Lung (tissue), 12 donors: ENCODE data around the gene ETNK2. TPM values are rescaled to one million over a fixed set of nuclear protein-coding genes. Genes with fewer than 3 reads are reported as not detected.
A peak's percentile ranks its signal among the peaks of the same experiment; 100 is the strongest.

Experiments used
- ATAC-seq: fragments of 200-7000 bp; cut with Tn5 transposase; one replicate; pipeline ENCODE4 v1.9.1; 2020; ENCODE audit warnings: moderate number of reproducible peaks; ENCODE audit not compliant: insufficient read depth, low FRiP score
- DNase-seq, 3 donors: peaks; one replicate each; pipeline ENCODE4 v3.0.0-alpha.2; 2013 to 2017
- H3K27ac ChIP-seq, 2 donors: one replicate each; pipeline ENCODE4 v1.5.1; 2013; ENCODE audit warnings: mild to moderate bottlenecking in 2 of 2, moderate library complexity in 2 of 2, control low read depth in 1 of 2, inconsistent platforms in 1 of 2, low read depth in 1 of 2, low read length in 1 of 2
- H3K27me3 ChIP-seq, 3 donors: one replicate each; pipeline ENCODE4 v1.5.1; 2013; ENCODE audit warnings: low read length in 2 of 3; ENCODE audit not compliant: control insufficient read depth in 3 of 3, insufficient read depth in 3 of 3
- H3K36me3 ChIP-seq, 4 donors: one replicate each; pipeline ENCODE4 v1.5.1; 2013; ENCODE audit warnings: low read length in 4 of 4, mild to moderate bottlenecking in 1 of 4, moderate library complexity in 1 of 4; ENCODE audit not compliant: control insufficient read depth in 4 of 4, insufficient read depth in 4 of 4
- H3K4me1 ChIP-seq, 5 donors: one replicate each; pipeline ENCODE4 v1.5.1; 2013; ENCODE audit warnings: low read length in 5 of 5, mild to moderate bottlenecking in 2 of 5, moderate library complexity in 1 of 5; ENCODE audit not compliant: control insufficient read depth in 5 of 5, insufficient read depth in 5 of 5
- H3K4me3 ChIP-seq: one replicate; pipeline ENCODE4 v1.5.1; 2013; ENCODE audit warnings: mild to moderate bottlenecking, control low read depth, moderate library complexity
- H3K9ac ChIP-seq, 2 donors: one replicate each; pipeline ENCODE4 v1.5.1; 2013; ENCODE audit warnings: low read length in 2 of 2, control low read depth in 1 of 2; ENCODE audit not compliant: insufficient read depth in 1 of 2
- H3K9me3 ChIP-seq, 4 donors: one replicate each; pipeline ENCODE4 v1.5.1; 2013; ENCODE audit warnings: low read length in 3 of 4, mild to moderate bottlenecking in 1 of 4, moderate library complexity in 1 of 4; ENCODE audit not compliant: control insufficient read depth in 4 of 4, insufficient read depth in 3 of 4
- CTCF ChIP-seq: IDR thresholded peaks from 2 replicates; pipeline ENCODE4 v1.5.1; 2012; ENCODE audit warnings: mild to moderate bottlenecking; ENCODE audit errors: control extremely low read depth, extremely low read depth
- WGBS, 2 donors: extraction: QIAGEN DNeasy Blood & Tissue Kit; methylation state at CpG; one replicate each; pipeline ENCODE4 v1.1.7; 2013; 5-methylcytosine and 5-hydroxymethylcytosine counted together
- polyA plus RNA-seq, 2 donors: library from polyadenylated mRNA; stranded (reverse); fragments of 200-250 nt; gene quantifications; one replicate each; pipeline ENCODE4 v1.2.1, GENCODE V29; 2013
- total RNA-seq, 2 donors: library from RNA; depleted of rRNA in 1 of 2; stranded (reverse); fragments of >200 nt in 1 of 2; gene quantifications; one replicate each; pipeline ENCODE4 v1.2.1, GENCODE V29; 2014 to 2021
- donor health status: control.
- donor health status: control.
- donor health status: Bipolar disorder and iron deficiency.
- donor health status: healthy.
- donor health status: DM: yes; HTN: yes; CAD: no.

The ETNK2 gene
- total and polyA plus RNA-seq, 4 donors: 2.2 to 5.8 (median 3.9) TPM

DNA sequence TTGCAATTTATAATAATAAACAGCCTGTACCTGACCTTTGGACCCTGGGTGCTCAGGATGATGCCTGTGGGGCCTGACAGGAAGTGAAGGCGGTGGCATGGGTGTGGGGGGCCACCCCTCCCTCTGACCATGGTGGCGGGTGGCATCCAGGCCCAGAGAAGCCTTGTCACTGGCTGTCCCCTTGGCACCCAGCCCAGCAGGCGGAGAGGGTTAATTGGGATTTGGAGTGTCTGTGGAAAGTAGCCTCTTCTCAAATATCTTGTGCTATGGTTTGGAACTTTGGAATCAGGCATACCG lies 58.5 kb downstream of the ETNK2 start:
- Histone ChIP-seq H3K27ac (peak overlapping the region in 1 of 2 donors; percentile 26), H3K36me3 (no peaks in the 10 kb centered on the region), H3K9ac (no peak overlapping the region), H3K27me3 (no peaks in the 10 kb centered on the region), H3K9me3 (no peaks in the 10 kb centered on the region), H3K4me3 (no peak overlapping the region), H3K4me1 (peaks cover 6 to 46% (median 13%) of the 10 kb centered on the region in 5 donors)
- TF ChIP-seq CTCF: no peak
- DNase-seq (no peak), ATAC-seq (no peak)
- 68 to 74% methylated on average over 4 of the region's 4 CpGs for WGBS, 2 donors

DNA sequence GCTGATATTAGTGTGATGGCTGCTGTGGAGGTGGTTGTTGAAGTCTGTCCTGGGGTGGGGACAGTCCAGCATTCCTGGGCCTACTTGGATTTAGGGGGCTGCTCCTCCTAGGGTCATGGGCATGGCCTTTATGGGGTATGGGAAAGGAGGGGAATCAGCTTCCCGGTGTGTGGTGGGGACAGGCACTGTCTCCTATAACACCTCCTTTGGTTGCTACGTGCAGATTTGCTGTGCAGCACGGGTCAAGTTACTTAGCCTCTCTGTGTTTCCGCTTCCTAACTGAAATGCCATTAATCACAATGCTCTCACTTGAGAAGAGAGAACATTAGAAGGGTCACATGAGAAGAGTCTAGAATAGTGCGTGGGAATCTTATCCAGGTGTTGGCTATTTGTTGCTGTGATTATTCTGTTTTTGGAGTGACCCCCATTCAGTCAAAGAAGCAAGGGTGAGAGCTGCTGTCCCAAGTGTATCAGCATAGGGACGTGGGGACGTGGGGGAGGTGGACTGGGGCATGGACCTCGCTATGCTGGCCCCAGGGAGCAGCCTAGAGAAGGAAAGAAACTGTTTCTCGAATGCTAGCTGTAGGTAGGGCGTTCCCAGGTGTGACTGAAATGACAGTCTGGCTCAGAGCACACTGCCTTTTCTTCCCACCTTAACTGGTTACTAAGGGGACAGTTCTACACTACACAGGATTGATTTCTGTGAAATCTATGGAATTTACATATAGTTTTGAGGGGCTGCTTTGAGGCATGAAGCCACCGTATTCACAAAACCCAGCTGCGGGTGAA lies 59.0 kb downstream of the ETNK2 start:
- Histone ChIP-seq H3K36me3 (no peaks in the 10 kb centered on the region), H3K9ac (no peak overlapping the region), H3K27ac (peak overlapping the region in 1 of 2 donors; percentile 46), H3K4me3 (no peak overlapping the region), H3K9me3 (no peaks in the 10 kb centered on the region), H3K27me3 (no peaks in the 10 kb centered on the region), H3K4me1 (peaks cover 8 to 51% (median 16%) of the 10 kb centered on the region in 5 donors)
- ATAC-seq (no peak), DNase-seq (no peak)
- 74 to 80% methylated on average over 12 of the region's 12 CpGs for WGBS, 2 donors
- TF ChIP-seq CTCF: no peak

DNA sequence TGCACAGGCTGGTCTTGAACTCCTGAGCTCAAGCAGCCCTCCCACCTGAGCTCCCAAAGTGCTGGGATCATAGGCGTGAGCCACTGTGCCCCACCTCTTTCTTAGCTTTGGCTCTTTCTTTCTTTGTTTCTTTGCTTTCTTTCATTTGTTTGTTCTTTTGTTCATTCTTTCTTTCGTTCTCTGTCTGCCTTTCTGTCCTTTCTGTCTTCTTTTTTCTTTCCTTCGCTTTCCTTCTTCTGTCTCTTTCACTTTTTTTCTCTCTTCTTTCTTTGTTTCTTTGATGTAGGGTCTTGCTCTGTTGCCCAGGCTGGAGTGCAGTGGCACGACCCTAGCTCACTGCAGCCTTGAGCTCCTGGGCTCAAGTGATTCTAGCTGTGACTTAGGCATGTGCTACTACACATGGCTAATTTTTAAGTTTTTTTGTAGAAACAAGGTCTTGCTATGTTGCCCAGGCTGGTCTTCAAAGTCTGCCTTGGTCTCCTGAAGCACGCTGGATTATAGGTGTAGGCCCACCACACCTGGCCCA lies 60.0 kb downstream of the ETNK2 start:
- no peaks in the 10 kb centered on the region for H3K27me3 ChIP-seq
- ATAC-seq (no peak), DNase-seq (no peak)
- H3K36me3 ChIP-seq: no peaks in the 10 kb centered on the region
- peaks cover 8 to 56% (median 16%) of the 10 kb centered on the region in 5 donors for H3K4me1 ChIP-seq
- H3K9ac ChIP-seq: no peak overlapping the region
- WGBS, 2 donors: 88 to 90% methylated on average over 5 of the region's 5 CpGs
- TF ChIP-seq CTCF: no peak
- no peak overlapping the region for H3K4me3 ChIP-seq
- peak overlapping the region in 1 of 2 donors; percentile 37 for H3K27ac ChIP-seq
- H3K9me3 ChIP-seq: no peaks in the 10 kb centered on the region
